Measurements from ENCODE around the gene DLG2. TPM values are rescaled to one million over a fixed set of nuclear protein-coding genes. Genes with fewer than 3 reads are reported as not detected.

DLG2 gene
- total RNA-seq, 1 donor from 2014 or later = 0.17 TPM

DNA sequence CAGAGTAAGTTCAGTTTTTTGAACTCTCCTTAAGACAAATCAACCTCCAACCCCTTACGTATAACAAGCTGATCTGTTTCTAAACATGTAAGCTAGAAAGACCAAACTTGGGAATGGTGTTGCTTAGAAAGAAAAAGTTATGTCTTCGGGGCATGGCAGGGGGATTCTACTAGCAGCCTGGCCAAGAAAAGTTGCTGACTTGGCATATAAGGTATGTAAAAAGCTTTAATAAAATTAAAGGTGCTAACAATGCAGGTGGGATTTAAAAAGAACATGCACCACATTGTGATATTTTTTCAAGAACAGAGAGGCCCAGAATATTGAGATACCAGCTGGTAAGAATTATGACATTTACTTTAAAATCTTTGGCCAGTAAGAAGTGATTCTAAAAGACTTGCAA is 1929.6 kb downstream of the DLG2 start:
- H3K4me3 ChIP-seq (ENCODE audit: low read depth, low read length) = no peak overlapping the region
- TF ChIP-seq, protein P1, sequence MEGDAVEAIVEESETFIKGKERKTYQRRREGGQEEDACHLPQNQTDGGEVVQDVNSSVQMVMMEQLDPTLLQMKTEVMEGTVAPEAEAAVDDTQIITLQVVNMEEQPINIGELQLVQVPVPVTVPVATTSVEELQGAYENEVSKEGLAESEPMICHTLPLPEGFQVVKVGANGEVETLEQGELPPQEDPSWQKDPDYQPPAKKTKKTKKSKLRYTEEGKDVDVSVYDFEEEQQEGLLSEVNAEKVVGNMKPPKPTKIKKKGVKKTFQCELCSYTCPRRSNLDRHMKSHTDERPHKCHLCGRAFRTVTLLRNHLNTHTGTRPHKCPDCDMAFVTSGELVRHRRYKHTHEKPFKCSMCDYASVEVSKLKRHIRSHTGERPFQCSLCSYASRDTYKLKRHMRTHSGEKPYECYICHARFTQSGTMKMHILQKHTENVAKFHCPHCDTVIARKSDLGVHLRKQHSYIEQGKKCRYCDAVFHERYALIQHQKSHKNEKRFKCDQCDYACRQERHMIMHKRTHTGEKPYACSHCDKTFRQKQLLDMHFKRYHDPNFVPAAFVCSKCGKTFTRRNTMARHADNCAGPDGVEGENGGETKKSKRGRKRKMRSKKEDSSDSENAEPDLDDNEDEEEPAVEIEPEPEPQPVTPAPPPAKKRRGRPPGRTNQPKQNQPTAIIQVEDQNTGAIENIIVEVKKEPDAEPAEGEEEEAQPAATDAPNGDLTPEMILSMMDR (conservative IDR thresholded peaks at IDR 0.05; ENCODE audit: low read depth, low read length) = no peak
- DNase-seq (ENCODE audit: low read depth) = no peak

DNA sequence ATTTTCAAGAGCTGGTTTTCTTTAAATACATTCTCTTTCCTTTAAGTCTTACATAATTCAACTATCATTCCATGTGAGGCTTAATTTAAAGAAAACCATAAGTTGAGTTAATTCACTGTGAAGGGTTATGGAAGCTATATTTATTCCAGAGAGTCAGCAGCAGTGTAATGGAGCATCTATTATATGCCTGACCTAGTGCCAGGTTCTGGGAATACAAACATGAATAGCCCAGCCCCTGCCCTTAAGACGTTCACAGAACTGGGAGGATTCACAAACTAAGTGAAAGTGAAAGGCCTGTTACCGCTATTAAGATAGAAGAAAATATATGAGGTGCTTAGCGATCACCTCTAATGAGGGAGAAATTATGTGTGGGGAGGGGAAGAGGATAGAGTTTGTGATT is 1932.1 kb downstream of the DLG2 start:
- no peak for DNase-seq (ENCODE audit: low read depth)
- H3K4me3 ChIP-seq (ENCODE audit: low read depth, low read length) = no peak overlapping the region
- TF ChIP-seq, protein P1 (conservative IDR thresholded peaks at IDR 0.05; ENCODE audit: low read depth, low read length) = no peak

DNA sequence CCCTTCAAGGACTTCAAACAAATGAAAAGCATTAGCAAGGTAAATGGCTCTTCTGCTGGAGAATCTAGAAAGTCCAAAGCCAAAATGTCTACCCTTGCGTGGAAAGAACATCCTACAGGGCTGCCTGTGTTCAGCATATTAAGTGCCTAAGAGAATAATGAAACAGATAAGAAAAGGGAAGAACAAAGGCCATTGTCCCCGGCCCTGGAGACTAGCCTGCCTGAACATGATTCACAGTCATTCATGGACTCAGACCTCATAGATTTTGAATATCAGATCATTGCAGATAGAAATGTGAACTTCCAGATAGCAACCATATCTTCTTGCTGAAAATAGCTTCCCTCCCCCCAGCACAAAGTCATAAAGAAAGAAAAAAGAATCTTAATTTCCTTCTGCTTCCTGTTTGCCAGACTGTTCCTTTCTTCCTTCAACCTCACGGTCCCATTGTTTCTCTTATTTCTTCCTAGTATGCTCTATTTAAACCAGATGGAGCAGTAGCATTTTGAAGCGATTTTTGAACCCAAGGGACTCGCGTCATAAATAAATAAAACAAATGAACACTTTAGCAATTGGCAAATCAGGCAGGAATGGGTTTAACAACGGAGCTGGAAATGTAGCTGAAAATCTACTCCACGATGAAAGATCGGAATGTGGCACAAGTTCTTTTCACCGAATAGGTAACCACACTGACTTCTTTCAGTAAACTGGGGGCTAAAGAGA is 1932.8 kb downstream of the DLG2 start:
- TF ChIP-seq, protein P1 (conservative IDR thresholded peaks at IDR 0.05; ENCODE audit: low read depth, low read length) = no peak
- no peak for DNase-seq (ENCODE audit: low read depth)
- no peak overlapping the region for H3K4me3 ChIP-seq (ENCODE audit: low read depth, low read length)

DNA sequence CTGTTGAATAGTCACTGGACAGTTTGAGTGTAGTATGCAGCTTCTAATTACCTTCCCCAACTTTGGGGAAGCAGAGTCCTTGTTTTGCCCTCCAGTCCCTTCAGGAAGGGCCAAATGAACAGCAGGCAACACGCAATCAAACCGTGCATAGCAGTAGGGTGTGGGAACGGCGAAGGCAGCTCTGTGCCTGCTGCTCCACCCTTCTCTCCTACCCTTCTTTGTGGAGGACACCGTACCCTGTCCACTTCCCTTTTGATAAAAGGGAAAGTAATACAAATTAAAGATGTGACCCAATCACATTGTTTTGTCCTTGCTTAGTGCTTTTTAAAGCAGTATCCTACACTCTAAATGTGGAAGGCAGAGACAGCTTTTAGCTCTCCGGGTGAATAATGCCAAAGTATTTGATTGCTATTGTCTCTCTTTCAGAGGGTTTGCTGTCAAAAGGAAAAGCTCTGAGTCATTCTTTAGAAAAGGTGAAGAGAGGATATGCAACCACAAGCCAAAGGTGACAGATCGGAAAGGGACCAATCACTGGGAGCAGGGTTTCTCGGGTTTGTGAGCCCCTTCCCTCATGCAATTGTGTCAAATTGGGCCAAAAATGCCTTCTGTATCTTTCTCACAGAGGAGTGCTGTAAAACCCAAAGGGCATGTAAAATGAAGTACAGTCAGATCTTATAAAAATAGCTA is 1933.7 kb downstream of the DLG2 start:
- no peak for DNase-seq (ENCODE audit: low read depth)
- H3K4me3 ChIP-seq (ENCODE audit: low read depth, low read length) = no peak overlapping the region
- TF ChIP-seq, protein P1 (conservative IDR thresholded peaks at IDR 0.05; ENCODE audit: low read depth, low read length) = no peak

- TF ChIP-seq, protein P1 (conservative IDR thresholded peaks at IDR 0.05; ENCODE audit: low read depth, low read length) = no peak
- no peak overlapping the region for H3K4me3 ChIP-seq (ENCODE audit: low read depth, low read length)
- no peak for DNase-seq (ENCODE audit: low read depth)
Measured at GRCh38 chr11:83692675-83693074, 1934.5 kb downstream of the DLG2 start.

- no peak overlapping the region for H3K4me3 ChIP-seq (ENCODE audit: low read depth, low read length)
- DNase-seq (ENCODE audit: low read depth) = no peak
- TF ChIP-seq, protein P1 (conservative IDR thresholded peaks at IDR 0.05; ENCODE audit: low read depth, low read length) = no peak
Measured at GRCh38 chr11:83691451-83691950, 1935.6 kb downstream of the DLG2 start.

Data from epithelial cell of proximal tubule (primary cell).